DMS114 treated with DMSO at 0.1 percent for 48 hours (cell line): Measurements from ENCODE around the gene CRIM1.
A peak's percentile ranks its signal among the peaks of the same experiment; 100 is the strongest.

Experiments
- DNase-seq: peaks from one replicate; lab custom pipeline; 2025; ENCODE audit not compliant: unreplicated experiment; lab: John Stamatoyannopoulos, UW

CRIM1 gene

GRCh38 chr2:36371928-36372391, 16.4 kb downstream of the CRIM1 start:
- DNase-seq: peak; percentile 38

DNA sequence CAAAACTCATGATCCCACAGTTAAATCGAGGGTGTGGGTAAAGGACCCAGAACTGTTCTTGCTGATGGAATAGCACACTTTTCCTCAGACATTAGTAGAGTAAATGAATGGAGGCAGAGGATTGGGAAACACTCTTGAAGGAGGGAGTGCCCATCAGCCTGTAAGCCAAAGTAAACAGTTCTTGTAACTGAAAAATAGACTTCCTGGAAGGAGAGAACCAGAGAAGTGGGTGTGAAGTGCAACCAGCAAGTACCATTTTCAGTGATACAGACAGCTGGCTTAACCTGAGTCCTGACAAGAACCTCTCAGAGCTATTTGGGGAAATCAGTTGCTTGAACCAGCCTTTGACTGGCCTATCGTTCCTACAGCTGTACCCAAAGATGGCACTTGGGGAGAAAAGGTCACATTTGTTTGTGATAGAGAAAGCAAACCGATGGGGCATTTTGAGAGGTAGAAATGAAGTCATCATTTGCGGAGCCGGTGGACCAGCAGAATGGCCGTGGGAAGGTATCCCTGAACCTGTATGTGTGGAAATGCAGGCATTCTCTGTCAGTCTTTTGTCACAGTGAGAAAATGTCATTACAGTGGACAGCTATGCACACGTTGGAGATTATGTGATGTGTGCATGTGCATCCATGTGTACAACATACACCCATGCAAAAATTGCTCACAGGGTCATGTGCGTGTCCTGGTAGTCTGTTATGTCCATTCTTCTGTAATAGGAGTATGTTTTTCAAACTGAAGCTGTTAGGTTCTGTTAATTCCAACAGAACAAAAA, 17.8 kb downstream of the CRIM1 start:
- no peak for DNase-seq

GRCh38 chr2:36374585-36374984, 19.0 kb downstream of the CRIM1 start:
- DNase-seq: no peak

GRCh38 chr2:36376319-36376765, 20.8 kb downstream of the CRIM1 start:
- no peak for DNase-seq

DNA sequence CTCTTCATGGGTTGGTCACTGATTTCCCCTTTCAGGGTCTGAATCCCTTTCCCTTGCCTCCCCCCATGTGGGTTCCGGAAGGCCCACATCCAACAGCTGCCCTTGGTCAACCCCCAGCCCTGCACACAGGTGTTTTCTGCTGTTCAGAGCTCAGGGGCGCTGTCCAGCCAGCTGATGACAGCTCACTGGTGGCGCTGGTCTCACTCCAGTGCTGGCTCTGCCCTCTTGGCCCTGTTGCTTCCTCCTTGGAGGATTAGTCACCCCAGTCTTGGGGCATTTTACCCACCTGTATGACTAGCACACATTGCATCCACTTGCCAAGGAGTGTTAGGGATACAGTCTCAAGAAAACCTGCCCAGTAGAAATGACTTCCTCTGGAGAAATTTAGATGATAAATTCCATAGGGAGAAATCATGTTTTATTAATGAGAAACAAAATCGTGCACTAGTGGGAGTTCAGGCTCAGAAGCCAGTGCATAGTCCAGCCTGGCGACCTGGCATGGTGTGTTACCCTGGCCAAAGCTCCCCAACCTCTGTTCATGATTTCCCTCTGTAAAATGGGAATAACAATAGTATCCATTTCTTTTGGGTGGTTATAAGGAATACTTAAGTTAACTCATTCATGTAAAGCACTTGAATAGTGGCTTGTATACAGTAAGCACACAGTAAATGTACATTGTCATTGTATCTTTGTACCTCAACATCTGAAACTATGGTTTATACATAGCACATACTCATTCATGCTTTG, 21.6 kb downstream of the CRIM1 start:
- no peak for DNase-seq

GRCh38 chr2:36379710-36380448, 24.3 kb downstream of the CRIM1 start:
- DNase-seq: no peak

DNA sequence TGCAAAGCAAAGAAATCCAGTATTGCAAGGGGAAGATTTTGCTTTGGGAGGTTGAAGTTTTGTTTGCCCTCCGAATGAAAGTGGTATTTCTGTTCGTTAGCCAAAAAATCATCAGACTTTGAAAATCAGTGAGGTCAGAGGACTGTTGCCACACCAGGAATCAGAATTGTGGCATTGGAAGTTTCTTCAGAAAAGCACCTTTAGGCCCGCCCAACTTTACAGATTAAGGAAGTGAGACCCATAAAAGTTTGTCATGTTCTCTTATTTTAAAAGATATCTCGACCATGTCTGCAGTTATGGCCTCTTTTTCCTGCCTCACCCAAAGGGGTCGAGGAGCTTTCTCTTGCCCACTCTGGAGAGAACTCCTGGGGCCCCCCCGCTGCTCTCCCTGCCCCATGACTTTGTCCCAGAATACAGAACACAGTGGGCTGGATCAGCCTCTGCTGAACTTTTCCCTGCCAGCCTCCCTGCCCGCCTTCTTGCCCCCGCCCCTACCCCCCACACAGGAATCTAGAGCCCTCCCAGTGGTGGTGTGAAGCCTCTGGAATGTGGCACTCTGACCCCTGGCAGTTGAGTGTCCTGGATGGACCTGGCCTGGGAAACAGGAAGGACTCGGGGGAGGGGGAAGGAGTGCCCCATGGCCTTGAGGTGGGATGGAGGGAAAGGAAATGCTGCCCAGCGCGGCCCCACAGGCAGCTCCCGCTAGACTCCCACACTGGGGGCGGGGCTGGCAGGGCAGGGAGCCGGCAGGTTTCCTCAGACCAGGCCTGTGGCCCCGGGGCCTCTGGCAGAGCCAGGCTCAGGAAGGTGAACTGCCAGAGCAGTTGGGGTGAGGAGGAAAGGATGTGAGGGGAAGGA, 25.3 kb downstream of the CRIM1 start:
- DNase-seq: no peak

GRCh38 chr2:36381993-36382392, 26.4 kb downstream of the CRIM1 start:
- DNase-seq: no peak

DNA sequence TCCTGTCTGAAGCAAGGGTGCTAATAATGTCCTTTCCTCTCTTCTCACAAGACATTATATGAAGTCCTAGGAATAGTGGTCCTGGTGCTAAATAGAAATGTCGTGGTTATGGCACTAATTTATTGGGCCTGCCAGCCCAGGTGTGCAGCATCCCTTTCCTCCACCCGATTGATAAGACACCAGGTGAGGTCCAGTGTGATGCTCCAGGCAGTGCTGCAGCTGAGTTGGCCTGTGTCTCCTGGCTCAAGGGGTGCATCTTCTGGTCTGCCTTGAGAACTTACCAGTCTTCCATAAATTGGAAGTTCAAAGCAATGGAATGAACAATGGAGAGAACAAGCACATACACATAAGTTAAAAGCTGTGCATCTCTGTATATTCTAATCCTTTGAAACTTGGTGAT, 26.9 kb downstream of the CRIM1 start:
- no peak for DNase-seq

DNA sequence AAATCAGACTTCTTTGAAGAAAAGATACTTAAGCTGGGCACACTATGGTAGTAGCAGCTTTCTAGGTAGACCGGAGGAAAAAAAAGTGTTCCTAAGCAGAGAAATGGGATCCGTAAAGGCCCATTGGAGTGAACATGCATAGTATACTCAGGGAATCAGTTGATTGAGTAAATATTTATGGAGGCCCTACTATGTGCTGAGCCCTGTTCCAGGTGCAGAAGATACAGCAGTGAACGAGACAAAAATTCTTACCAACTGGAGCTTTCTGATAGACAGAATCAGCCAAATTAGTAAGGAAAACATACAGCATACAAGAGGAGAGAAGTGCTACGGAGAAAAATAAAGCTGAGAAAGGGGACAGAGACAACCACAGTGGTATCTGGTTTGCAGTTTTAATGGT, 28.1 kb downstream of the CRIM1 start:
- no peak for DNase-seq

DNA sequence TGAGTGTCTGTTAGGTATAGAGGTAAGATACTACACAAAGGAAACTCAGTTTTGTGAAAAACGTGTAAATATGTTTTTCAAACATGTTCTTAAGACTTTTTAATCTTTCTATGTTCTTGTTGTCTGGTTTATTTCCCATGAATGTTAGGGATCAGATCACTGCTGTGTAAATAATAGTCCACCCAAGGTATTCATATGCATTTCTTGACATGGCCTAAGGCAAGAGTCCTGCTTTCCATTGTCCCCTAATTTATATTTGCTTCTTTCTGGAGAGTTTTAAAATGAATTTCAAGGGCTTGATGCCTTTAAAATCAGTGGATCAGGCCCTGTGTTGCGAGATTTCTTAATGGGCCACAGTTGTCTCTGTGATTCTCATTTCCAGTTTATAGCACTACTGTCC, 28.9 kb downstream of the CRIM1 start:
- DNase-seq: no peak

DNA sequence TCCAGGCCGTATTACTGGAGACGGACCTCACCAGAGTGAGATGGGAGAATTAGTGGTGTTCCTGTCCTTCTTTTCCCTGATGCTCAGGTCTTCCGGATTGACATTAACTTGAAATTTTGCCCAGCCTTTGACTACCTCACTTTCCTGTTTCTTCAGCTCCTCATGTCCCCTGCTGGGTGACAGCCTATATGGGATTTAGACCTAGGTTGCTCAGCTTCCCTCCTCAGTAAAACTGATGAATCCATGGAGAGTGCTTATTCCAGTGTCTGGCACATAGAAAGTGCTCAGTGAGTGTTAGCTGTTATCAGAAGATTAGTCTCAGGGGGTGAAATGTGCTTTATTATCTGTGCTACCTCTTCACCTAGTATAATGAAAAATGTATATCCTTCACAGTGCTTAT, 30.0 kb downstream of the CRIM1 start:
- DNase-seq: no peak

- DNase-seq: no peak
Observed at GRCh38 chr2:36387258-36387916, 31.8 kb downstream of the CRIM1 start.

GRCh38 chr2:36388472-36388871, 32.9 kb downstream of the CRIM1 start:
- DNase-seq: no peak

GRCh38 chr2:36389091-36389564, 33.5 kb downstream of the CRIM1 start:
- DNase-seq: no peak

- no peak for DNase-seq
Observed at GRCh38 chr2:36389577-36389976, 34.0 kb downstream of the CRIM1 start.

DNA sequence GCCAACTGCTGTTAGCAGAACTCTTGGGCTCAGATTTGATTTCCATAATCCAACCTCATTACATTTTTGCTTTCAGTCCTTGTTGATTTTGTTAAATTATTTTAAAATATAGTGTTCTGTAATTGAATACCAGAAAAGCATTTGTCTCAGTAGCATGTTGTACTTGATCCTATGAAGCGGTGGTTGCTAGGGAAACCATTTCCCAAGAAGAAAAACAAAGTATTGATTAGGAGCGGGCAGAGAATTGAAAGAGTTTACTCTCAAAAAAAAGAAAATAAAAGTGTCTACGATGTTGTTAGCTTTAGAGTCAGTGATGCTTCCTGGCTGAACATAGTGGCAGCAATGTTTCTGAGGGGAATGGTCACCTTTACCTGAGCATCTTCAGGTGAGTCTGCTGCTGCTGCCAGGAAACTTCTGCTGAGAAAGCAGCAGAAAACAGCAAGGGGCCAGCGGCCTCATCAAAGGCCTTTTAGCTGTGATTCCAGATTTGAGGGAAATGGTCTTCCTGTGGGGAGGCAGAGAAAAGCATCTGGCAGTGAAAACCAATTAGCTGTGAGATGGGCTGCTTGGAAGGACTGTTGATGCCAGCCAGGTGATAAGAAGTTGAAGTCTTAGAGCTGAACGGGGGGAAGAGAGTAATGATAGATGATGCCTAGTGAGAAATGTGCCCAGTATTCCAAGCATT, 37.1 kb downstream of the CRIM1 start:
- no peak for DNase-seq

- DNase-seq: no peak
Observed at GRCh38 chr2:36393738-36394256, 38.2 kb downstream of the CRIM1 start.

DNA sequence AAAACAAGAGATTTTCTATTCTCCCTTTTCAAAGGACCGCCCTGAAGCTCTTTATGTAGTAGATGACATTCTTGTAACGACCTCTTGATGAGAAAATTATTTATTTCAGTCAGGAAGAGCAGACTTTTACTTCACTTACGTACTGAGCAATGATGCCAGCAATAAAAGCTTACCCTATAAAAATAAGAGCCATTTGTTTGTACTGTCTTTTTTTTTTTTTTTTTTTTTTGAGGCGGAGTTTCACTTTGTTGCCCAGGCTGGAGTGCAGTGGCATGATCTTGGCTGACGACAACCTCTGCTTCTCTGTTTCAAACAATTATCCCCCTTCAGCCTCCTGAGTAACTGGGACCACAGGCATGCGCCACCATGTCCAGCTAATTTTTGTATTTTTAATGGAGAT, 39.2 kb downstream of the CRIM1 start:
- DNase-seq: no peak
